Astrocyte (in vitro differentiated cells and primary cell): ENCODE data around the gene PSMD1. TPM values are rescaled to one million over a fixed set of nuclear protein-coding genes. Genes with fewer than 3 reads are reported as not detected.
"Not testable (repeated sequence)": the region's sequence is repeated elsewhere in the genome, so short reads cannot be mapped to it uniquely, and the experiment has no call there.

ENCODE experiments used
- DNase-seq: peaks from one replicate; pipeline ENCODE4 v3.0.0-alpha.2; 2010; ENCODE audit warnings: low read depth
- FAIRE-seq: peaks from 2 replicates; lab custom pipeline; 2011; peaks lifted over from hg19 to GRCh38; lab: Jason Lieb, UNC
- H2AFZ ChIP-seq: 2 replicates; pipeline ENCODE4 v1.6.0; 2012; ENCODE audit warnings: low read depth, low read length, inconsistent platforms
- H3K27ac ChIP-seq: 2 replicates; pipeline ENCODE4 v1.5.1; 2011; ENCODE audit warnings: low read depth, low read length, inconsistent platforms
- H3K27me3 ChIP-seq: 2 replicates; pipeline ENCODE4 v1.6.0; 2011; ENCODE audit warnings: low read length, inconsistent platforms; ENCODE audit not compliant: insufficient read depth
- H3K36me3 ChIP-seq: 2 replicates; pipeline ENCODE4 v1.5.1; 2011; ENCODE audit warnings: low read length, inconsistent platforms; ENCODE audit not compliant: insufficient read depth
- H3K4me1 ChIP-seq: 2 replicates; pipeline ENCODE4 v1.5.1; 2011; ENCODE audit warnings: low read length, inconsistent platforms; ENCODE audit not compliant: insufficient read depth
- H3K4me2 ChIP-seq: 2 replicates; pipeline ENCODE4 v1.6.0; 2012; ENCODE audit warnings: low read length, inconsistent platforms
- H3K4me3 ChIP-seq: 2 replicates; pipeline ENCODE4 v1.5.1; 2011; ENCODE audit warnings: low read depth, mild to moderate bottlenecking, low read length, inconsistent platforms; ENCODE audit not compliant: insufficient read depth
- H3K79me2 ChIP-seq: 2 replicates; pipeline ENCODE4 v1.6.0; 2012; ENCODE audit warnings: mild to moderate bottlenecking, low read length, inconsistent platforms; ENCODE audit not compliant: insufficient read depth
- H3K9ac ChIP-seq: 2 replicates; pipeline ENCODE4 v1.6.0; 2012; ENCODE audit warnings: mild to moderate bottlenecking, low read length, inconsistent platforms
- H3K9me3 ChIP-seq: 2 replicates; pipeline ENCODE4 v1.5.1; 2012; ENCODE audit warnings: low read depth, mild to moderate bottlenecking, low read length, inconsistent platforms; ENCODE audit not compliant: insufficient read depth
- H4K20me1 ChIP-seq: 2 replicates; pipeline ENCODE4 v1.6.0; 2012; ENCODE audit warnings: low read length, inconsistent platforms; ENCODE audit not compliant: insufficient read depth
- H3K27ac Mint-ChIP-seq: one replicate; pipeline ENCODE4 v1.8.0; 2021; ENCODE audit warnings: mild to moderate bottlenecking, mixed read lengths; ENCODE audit not compliant: unreplicated experiment
- H3K27me3 Mint-ChIP-seq: one replicate; pipeline ENCODE4 v1.8.0; 2021; ENCODE audit warnings: low read depth, mixed read lengths; ENCODE audit not compliant: unreplicated experiment
- H3K36me3 Mint-ChIP-seq: one replicate; pipeline ENCODE4 v1.8.0; 2021; ENCODE audit warnings: low read depth, mixed read lengths; ENCODE audit not compliant: unreplicated experiment
- H3K4me1 Mint-ChIP-seq: one replicate; pipeline ENCODE4 v1.8.0; 2021; ENCODE audit warnings: low read depth, mixed read lengths; ENCODE audit not compliant: unreplicated experiment
- H3K4me3 Mint-ChIP-seq: one replicate; pipeline ENCODE4 v1.8.0; 2021; ENCODE audit warnings: mild to moderate bottlenecking, moderate library complexity, mixed read lengths; ENCODE audit not compliant: unreplicated experiment
- H3K9me3 Mint-ChIP-seq: one replicate; pipeline ENCODE4 v1.8.0; 2021; ENCODE audit warnings: mild to moderate bottlenecking, mixed read lengths; ENCODE audit not compliant: unreplicated experiment
- CTCF ChIP-seq: IDR thresholded peaks from 2 replicates; pipeline ENCODE4 v1.5.1; 2011; ENCODE audit warnings: low read depth, mild to moderate bottlenecking, inconsistent platforms, low read length, moderate library complexity; ENCODE audit not compliant: insufficient read depth
- EZH2 ChIP-seq: IDR thresholded peaks from 2 replicates; pipeline ENCODE4 v1.6.1; 2012; ENCODE audit warnings: mild to moderate bottlenecking, low read length, inconsistent platforms; ENCODE audit not compliant: insufficient read depth
- total RNA-seq: library from RNA; stranded (reverse); gene quantifications from 2 replicates; pipeline ENCODE4 v1.2.1, GENCODE V29; 2021

Gene PSMD1
- total RNA-seq, 1 donor from 2014 or later: 151 TPM

GRCh38 chr2:231193216-231193615, 136.5 kb downstream of the PSMD1 start:
- H2AFZ ChIP-seq: no peak overlapping the region

DNA sequence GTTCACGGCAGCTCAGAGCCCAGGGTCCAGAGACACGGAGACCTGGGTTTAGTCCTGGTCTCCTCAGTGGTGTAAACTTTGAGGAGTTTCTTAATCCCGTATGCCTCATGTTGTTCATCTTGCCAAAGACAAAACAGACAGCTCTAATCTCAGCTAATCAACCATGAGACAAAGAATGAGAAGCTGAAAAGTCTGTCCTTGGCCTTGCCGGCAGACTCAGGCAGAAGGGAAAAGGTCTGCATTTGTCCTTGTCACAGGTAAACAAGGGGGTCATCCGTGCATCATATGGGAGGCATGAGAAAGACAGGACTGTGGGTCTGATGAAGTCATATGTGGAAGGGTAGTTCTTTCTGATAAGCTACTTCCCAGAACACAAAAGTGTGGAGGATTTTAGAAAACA, 139.9 kb downstream of the PSMD1 start:
- peaks cover 4% of the 10 kb centered on the region for H3K36me3 Mint-ChIP-seq
- no peak overlapping the region for H2AFZ ChIP-seq
- no peaks in the 10 kb centered on the region for H3K27me3 Mint-ChIP-seq
- no peaks in the 10 kb centered on the region for H3K27me3 ChIP-seq
- H3K79me2 ChIP-seq: peaks cover 24% of the 10 kb centered on the region
- no peak for TF ChIP-seq EZH2
- no peaks in the 10 kb centered on the region for H3K36me3 ChIP-seq
- FAIRE-seq: no peak
- no peak overlapping the region for H3K27ac ChIP-seq
- H3K4me3 ChIP-seq: no peak overlapping the region
- peaks cover 9% of the 10 kb centered on the region for H4K20me1 ChIP-seq
- no peak overlapping the region for H3K4me2 ChIP-seq
- H3K4me1 ChIP-seq: peaks cover 29% of the 10 kb centered on the region
- H3K9ac ChIP-seq: no peak overlapping the region
- no peaks in the 10 kb centered on the region for H3K9me3 ChIP-seq
- no peak overlapping the region for H3K4me3 Mint-ChIP-seq
- no peak for DNase-seq
- H3K9me3 Mint-ChIP-seq: peaks cover 5% of the 10 kb centered on the region
- H3K27ac Mint-ChIP-seq: no peak overlapping the region
- peaks cover 21% of the 10 kb centered on the region for H3K4me1 Mint-ChIP-seq

More at GRCh38 chr2:231193216-231193615, 136.5 kb downstream of the PSMD1 start:
- no peak for FAIRE-seq
- TF ChIP-seq CTCF (no peak), EZH2 (no peak)
- no peaks in the 10 kb centered on the region for H4K20me1 ChIP-seq
- Mint-ChIP-seq H3K27ac (no peak overlapping the region), H3K4me1 (peaks cover 14% of the 10 kb centered on the region), H3K4me3 (no peak overlapping the region), H3K36me3 (no peaks in the 10 kb centered on the region), H3K9me3 (peaks cover 2% of the 10 kb centered on the region), H3K27me3 (peaks cover 10% of the 10 kb centered on the region)
- H3K9ac ChIP-seq: no peak overlapping the region
- H3K4me2 ChIP-seq: no peak overlapping the region
- peaks cover 21% of the 10 kb centered on the region for H3K4me1 ChIP-seq
- H3K79me2 ChIP-seq: no peaks in the 10 kb centered on the region
- no peak for DNase-seq
- no peak overlapping the region for H3K27ac ChIP-seq
- H3K36me3 ChIP-seq: no peaks in the 10 kb centered on the region
- no peaks in the 10 kb centered on the region for H3K9me3 ChIP-seq
- H3K4me3 ChIP-seq: no peak overlapping the region
- no peaks in the 10 kb centered on the region for H3K27me3 ChIP-seq

DNA sequence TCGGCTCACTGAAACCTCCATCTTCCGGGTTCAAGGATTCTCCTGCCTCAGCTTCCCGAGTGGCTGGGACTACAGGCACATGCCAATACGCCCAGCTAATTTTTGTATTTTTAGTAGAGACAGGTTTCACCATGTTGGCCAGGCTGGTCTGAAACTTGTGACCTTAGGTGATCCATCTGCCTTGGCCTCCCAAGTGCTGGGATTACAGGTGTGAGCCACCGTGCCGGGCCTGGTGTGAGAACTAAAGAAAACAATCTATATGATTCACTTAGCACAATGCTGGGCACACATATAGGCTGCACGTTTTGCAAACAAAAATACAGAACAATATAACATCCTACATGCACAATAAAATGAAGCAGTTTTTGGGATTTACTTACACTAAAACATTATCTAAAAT, 140.5 kb downstream of the PSMD1 start:
- not testable (repeated sequence) for H3K36me3 ChIP-seq, H2AFZ ChIP-seq, H3K4me3 ChIP-seq, H3K27me3 ChIP-seq, H3K4me2 ChIP-seq, FAIRE-seq, H3K9ac ChIP-seq, H3K27me3 Mint-ChIP-seq, H3K27ac ChIP-seq, DNase-seq, H3K9me3 ChIP-seq, H3K36me3 Mint-ChIP-seq, H3K27ac Mint-ChIP-seq, H3K9me3 Mint-ChIP-seq
- Mint-ChIP-seq H3K4me3 (peak overlapping the region; percentile 90), H3K4me1 (peaks cover 20% of the 10 kb centered on the region)
- Histone ChIP-seq H3K4me1 (peaks cover 28% of the 10 kb centered on the region), H4K20me1 (peaks cover 10% of the 10 kb centered on the region), H3K79me2 (peaks cover 26% of the 10 kb centered on the region)
